Kidney (tissue), 14 donors: ENCODE results near the gene RIPPLY2. TPM values are rescaled to one million over a fixed set of nuclear protein-coding genes. Genes with fewer than 3 reads are reported as not detected.

Source experiments
- DNase-seq, 5 donors: peaks; one replicate each; pipeline ENCODE4 v3.0.0-alpha.2; 2013 to 2020
- FAIRE-seq: peaks from 2 replicates; lab custom pipeline; 2012; peaks lifted over from hg19 to GRCh38; lab: Jason Lieb, UNC
- H3K27ac ChIP-seq, 2 donors: one replicate each; pipeline ENCODE4 v1.7.0; 2013; ENCODE audit warnings: low read depth in 2 of 2, low read length in 2 of 2, inconsistent platforms in 1 of 2
- H3K27me3 ChIP-seq: one replicate; pipeline ENCODE4 v1.7.1; 2013; ENCODE audit warnings: low read length, inconsistent platforms; ENCODE audit not compliant: control insufficient read depth, insufficient read depth
- H3K36me3 ChIP-seq, 3 donors: one replicate each; pipeline versions ENCODE4 v1.7.0 to v1.7.1; 2013; ENCODE audit warnings: low read length in 3 of 3, control low read depth in 1 of 3, inconsistent platforms in 1 of 3; ENCODE audit not compliant: insufficient read depth in 3 of 3, control insufficient read depth in 2 of 3
- H3K4me1 ChIP-seq, 3 donors: one replicate each; pipeline versions ENCODE4 v1.7.0 to v1.7.1; 2013; ENCODE audit warnings: low read length in 3 of 3, inconsistent platforms in 1 of 3, low read depth in 1 of 3; ENCODE audit not compliant: control insufficient read depth in 2 of 3, insufficient read depth in 2 of 3
- H3K4me3 ChIP-seq, 3 donors: one replicate each; pipeline versions ENCODE4 v1.7.0 to v1.8.1; 2013; ENCODE audit warnings: low read length in 3 of 3, control low read depth in 1 of 3, inconsistent platforms in 1 of 3
- H3K9ac ChIP-seq, 3 donors: one replicate each; pipeline versions ENCODE4 v1.7.0 to v1.7.1; 2013; ENCODE audit warnings: low read length in 3 of 3, control low read depth in 1 of 3, inconsistent platforms in 1 of 3
- H3K9me3 ChIP-seq, 3 donors: one replicate each; pipeline versions ENCODE4 v1.7.0 to v1.7.1; 2013; ENCODE audit warnings: low read length in 3 of 3, control low read depth in 1 of 3, inconsistent platforms in 1 of 3; ENCODE audit not compliant: control insufficient read depth in 2 of 3, insufficient read depth in 1 of 3
- CTCF ChIP-seq: IDR thresholded peaks from 3 replicates; pipeline ENCODE4 v1.5.1; 2012; ENCODE audit warnings: mild to moderate bottlenecking, moderate library complexity, borderline replicate concordance; ENCODE audit not compliant: insufficient read depth; ENCODE audit errors: extremely low read depth
- intact Hi-C: fragments of 100-400 bp; cut with DNase I; formaldehyde crosslinking; loops from one replicate; pipeline ENCODE4 v1.11.1; 2022
- polyA plus RNA-seq: library from polyadenylated mRNA; stranded (reverse); fragments of 350-450 nt; fragmentation: Illumina TruSeq; extraction: RNeasy Lipid Tissue Mini Kit (QIAGEN cat#74804); gene quantifications from one replicate; pipeline ENCODE4 v1.2.3, GENCODE V29; 2014; ENCODE audit warnings: low read depth, low replicate concordance; ENCODE audit not compliant: insufficient read depth
- total RNA-seq: library from RNA; stranded (reverse); fragmentation: NEBNext Ultra II Directional; extraction: Animal tissue kit (Norgen Biotek cat#: 25700); gene quantifications from one replicate; pipeline ENCODE4 v1.2.1, GENCODE V29; 2021
- donor health status: control.
- donor health status: control.
- donor health status: control.
- donor health status: control.
- donor health status: control.
- donor health status: DM: yes; HTN: yes; CAD: no.
- donor health status: Normal renal cell carcinoma (clear cell type).

Gene RIPPLY2
- total and polyA plus RNA-seq, 2 donors from 2014 or later, result 0.38 TPM; not detected in 1

GRCh38 chr6:83884523-83884922 lies 31.4 kb downstream of the RIPPLY2 start:
- peak; percentile 78 for FAIRE-seq
- Histone ChIP-seq H3K36me3 (no peaks in the 10 kb centered on the region), H3K27me3 (no peaks in the 10 kb centered on the region), H3K9ac (no peak overlapping the region), H3K27ac (no peak overlapping the region), H3K9me3 (no peaks in the 10 kb centered on the region), H3K4me3 (no peak overlapping the region), H3K4me1 (no peaks in the 10 kb centered on the region)
- peak; percentile 56 for TF ChIP-seq CTCF
- intact Hi-C loops, result loop anchor here (10.0 kb wide), 1 partner anchor 340 kb away; the partner anchor contains the start of gene CEP162
- peak in 2 of 5 donors; percentile 56 to 64 for DNase-seq

GRCh38 chr6:83885984-83886383 lies 32.8 kb downstream of the RIPPLY2 start:
- H3K27me3 ChIP-seq, result no peaks in the 10 kb centered on the region
- intact Hi-C loops, result loop anchor here (10.0 kb wide), 1 partner anchor 339 kb away; the partner anchor contains the start of gene CEP162
- TF ChIP-seq CTCF, result no peak
- no peak overlapping the region for H3K9ac ChIP-seq
- DNase-seq (no peak), FAIRE-seq (no peak)
- no peaks in the 10 kb centered on the region for H3K4me1 ChIP-seq
- H3K36me3 ChIP-seq, result no peaks in the 10 kb centered on the region
- no peak overlapping the region for H3K4me3 ChIP-seq
- H3K9me3 ChIP-seq, result no peaks in the 10 kb centered on the region
- no peak overlapping the region for H3K27ac ChIP-seq

- H3K4me3 ChIP-seq, result no peak overlapping the region
- no peak for FAIRE-seq
- DNase-seq, result no peak
- no peak overlapping the region for H3K27ac ChIP-seq
- TF ChIP-seq CTCF, result no peak
- H3K9me3 ChIP-seq, result no peaks in the 10 kb centered on the region
- intact Hi-C loops, result loop anchor here (10.0 kb wide), 1 partner anchor 335 kb away; the partner anchor contains the start of gene CEP162
- no peaks in the 10 kb centered on the region for H3K4me1 ChIP-seq
- H3K36me3 ChIP-seq, result no peaks in the 10 kb centered on the region
- no peak overlapping the region for H3K9ac ChIP-seq
- no peaks in the 10 kb centered on the region for H3K27me3 ChIP-seq
These were observed 36.5 kb downstream of the RIPPLY2 start for GRCh38 chr6:83889621-83890020.

GRCh38 chr6:83890520-83890919 lies 37.4 kb downstream of the RIPPLY2 start:
- Histone ChIP-seq H3K36me3 (no peaks in the 10 kb centered on the region), H3K4me1 (no peaks in the 10 kb centered on the region), H3K4me3 (no peak overlapping the region), H3K27ac (no peak overlapping the region), H3K27me3 (no peaks in the 10 kb centered on the region), H3K9me3 (no peaks in the 10 kb centered on the region), H3K9ac (no peak overlapping the region)
- intact Hi-C loops, result no loop called here
- DNase-seq (no peak), FAIRE-seq (no peak)
- TF ChIP-seq CTCF, result no peak
